Measurements from ENCODE around the gene RRAGD. TPM values are rescaled to one million over a fixed set of nuclear protein-coding genes. Genes with fewer than 3 reads are reported as not detected.
A peak's percentile ranks its signal among the peaks of the same experiment; 100 is the strongest.
"Not testable (repeated sequence)": the region's sequence is repeated elsewhere in the genome, so short reads cannot be mapped to it uniquely, and the experiment has no call there.

The RRAGD gene
- total RNA-seq, 2 donors from 2014 or later = 20.2 to 20.5 TPM

- no peak for DNase-seq (ENCODE audit: low spot score in 2 of 2)
- no peak overlapping the region for H3K27ac Mint-ChIP-seq
- no peaks in the 10 kb centered on the region for H3K36me3 Mint-ChIP-seq
- no peak for ATAC-seq
- no peaks in the 10 kb centered on the region for H3K9me3 Mint-ChIP-seq
Measured at GRCh38 chr6:89430201-89430962, 18.3 kb upstream of the RRAGD start.

DNA sequence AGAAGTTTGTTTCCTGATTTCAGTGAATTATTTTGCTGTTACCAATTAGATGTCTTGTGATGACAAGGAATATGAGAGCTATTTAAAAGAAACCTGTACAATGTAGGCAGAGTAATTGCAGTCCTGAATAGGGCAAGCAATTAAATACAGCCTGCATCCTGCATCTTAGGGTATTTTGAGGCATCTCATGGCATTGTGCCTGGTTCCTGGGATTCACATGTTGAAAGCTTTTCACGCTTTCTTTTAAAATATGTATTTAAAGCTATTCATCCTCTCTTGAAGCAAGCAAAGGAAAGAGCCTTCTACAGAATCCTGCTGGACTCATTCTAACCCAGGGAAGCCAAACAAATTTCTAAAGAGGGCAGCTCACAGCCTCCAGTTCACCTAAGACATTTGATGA is 4.7 kb upstream of the RRAGD start:
- Mint-ChIP-seq H3K27ac (no peak overlapping the region), H3K36me3 (no peaks in the 10 kb centered on the region), H3K9me3 (no peaks in the 10 kb centered on the region)
- DNase-seq (ENCODE audit: low spot score in 2 of 2) = no peak
- ATAC-seq = no peak

GRCh38 chr6:89415185-89415584 is 3.1 kb upstream of the RRAGD start:
- no peak for ATAC-seq
- no peaks in the 10 kb centered on the region for H3K9me3 Mint-ChIP-seq
- no peak overlapping the region for H3K27ac Mint-ChIP-seq
- H3K36me3 Mint-ChIP-seq = no peaks in the 10 kb centered on the region
- no peak for DNase-seq (ENCODE audit: low spot score in 2 of 2)

DNA sequence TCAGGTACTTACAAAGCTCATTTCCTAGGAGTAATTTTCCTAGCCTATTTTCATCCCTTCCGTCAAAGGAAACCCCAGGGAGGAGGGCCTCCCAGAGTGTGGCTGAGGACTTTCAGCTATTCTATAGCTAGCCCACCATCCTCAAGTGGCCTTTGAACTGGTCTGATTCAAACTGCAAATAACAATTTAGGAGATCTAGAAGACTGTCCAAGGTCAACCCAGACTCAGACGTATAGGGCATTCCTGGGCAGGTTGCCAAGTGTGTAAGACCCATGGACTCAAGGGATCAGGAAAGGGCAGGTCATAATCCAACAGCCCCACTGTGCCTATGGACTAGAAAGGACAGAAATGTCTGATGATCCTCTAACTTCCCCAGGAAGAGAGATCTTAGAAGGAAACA is 2.1 kb upstream of the RRAGD start:
- no peak for ATAC-seq
- no peak for DNase-seq (ENCODE audit: low spot score in 2 of 2)
- Mint-ChIP-seq H3K27ac (no peak overlapping the region), H3K36me3 (no peaks in the 10 kb centered on the region), H3K9me3 (no peaks in the 10 kb centered on the region)

DNA sequence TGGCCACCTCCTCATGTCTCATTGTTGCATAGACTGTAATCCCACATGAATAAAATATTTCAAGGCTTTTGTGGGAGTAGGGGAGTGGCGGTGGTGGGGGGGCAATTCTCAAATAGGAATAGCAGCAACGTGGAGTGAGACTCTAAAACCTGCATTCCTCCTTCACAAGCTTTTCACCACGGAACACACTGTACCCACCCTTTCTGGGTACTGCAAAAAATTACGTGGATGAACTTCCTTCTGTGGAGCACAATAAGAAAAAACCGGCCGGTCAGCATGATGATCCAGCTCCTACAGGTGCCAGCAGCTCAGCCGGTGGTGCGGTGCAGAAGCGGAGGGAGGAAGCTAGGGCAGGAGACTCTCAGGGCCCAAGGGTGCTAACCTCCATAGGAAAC is 930 bp upstream of the RRAGD start:
- no peaks in the 10 kb centered on the region for H3K9me3 Mint-ChIP-seq
- no peak for ATAC-seq
- peak overlapping the region in 1 of 2 donors; percentile 86 for H3K27ac Mint-ChIP-seq
- no peaks in the 10 kb centered on the region for H3K36me3 Mint-ChIP-seq
- DNase-seq (ENCODE audit: low spot score in 2 of 2) = no peak

GRCh38 chr6:89411145-89412070 is 665 bp downstream of the RRAGD start:
- no peaks in the 10 kb centered on the region for H3K36me3 Mint-ChIP-seq
- peak overlapping the region in 1 of 2 donors; percentile 54 for H3K27ac Mint-ChIP-seq
- ATAC-seq (peak; percentile 56 to 65), DNase-seq (ENCODE audit: low spot score in 2 of 2) (peak; percentile 41 to 65)
- no peaks in the 10 kb centered on the region for H3K9me3 Mint-ChIP-seq

DNA sequence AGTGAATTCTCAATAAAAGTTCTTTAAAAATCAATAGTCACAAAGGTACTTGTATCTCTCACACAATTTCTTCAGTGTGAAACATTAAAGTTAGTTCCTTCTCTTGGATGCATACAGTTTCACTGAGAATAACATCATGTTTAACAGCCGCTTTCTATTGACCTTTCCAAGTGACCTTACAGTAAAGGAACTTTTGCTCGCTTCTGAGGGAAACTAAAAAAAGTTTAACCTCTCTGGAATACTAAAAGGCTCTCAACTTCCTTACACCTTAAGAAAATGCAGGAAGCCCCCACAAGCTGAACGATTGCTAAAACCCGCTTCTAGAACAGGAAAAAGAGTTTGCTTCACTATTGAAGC is 1.3 kb downstream of the RRAGD start:
- DNase-seq (ENCODE audit: low spot score in 2 of 2) (no peak), ATAC-seq (no peak)
- H3K9me3 Mint-ChIP-seq = no peaks in the 10 kb centered on the region
- H3K36me3 Mint-ChIP-seq = no peaks in the 10 kb centered on the region
- H3K27ac Mint-ChIP-seq = peak overlapping the region in 1 of 2 donors; percentile 54

- peak overlapping the region in 1 of 2 donors; percentile 54 for H3K27ac Mint-ChIP-seq
- ATAC-seq (peak in 1 of 2 donors; percentile 23), DNase-seq (ENCODE audit: low spot score in 2 of 2) (no peak)
- H3K9me3 Mint-ChIP-seq = no peaks in the 10 kb centered on the region
- H3K36me3 Mint-ChIP-seq = no peaks in the 10 kb centered on the region
Measured at GRCh38 chr6:89410231-89410761, 1.8 kb downstream of the RRAGD start.

DNA sequence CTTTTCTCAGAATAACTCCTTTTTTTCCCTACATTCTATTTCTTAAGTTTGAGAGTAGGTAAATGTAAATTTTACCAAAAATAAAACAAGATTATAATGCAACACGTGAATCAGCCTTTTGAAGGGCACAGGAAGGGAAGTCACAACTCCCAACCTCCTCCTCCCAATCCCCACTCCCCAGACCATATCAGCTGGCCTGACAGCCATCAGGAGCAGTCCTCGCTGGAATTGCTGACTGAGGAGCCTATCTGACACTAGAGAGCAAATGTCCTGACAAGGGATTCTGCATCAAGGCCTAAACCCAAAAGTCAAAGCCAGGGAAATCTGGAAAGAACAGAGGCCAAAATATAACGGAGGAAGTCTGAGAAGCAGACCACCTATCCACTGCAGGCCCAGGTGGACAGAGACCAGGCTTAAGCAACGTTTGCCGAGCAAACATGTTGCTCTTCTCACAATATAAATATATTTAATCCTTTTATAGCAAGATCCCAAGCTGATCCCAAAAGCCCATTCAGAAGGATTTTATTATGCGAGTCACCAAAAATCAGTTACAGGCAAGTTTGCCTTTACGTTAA is 2.5 kb downstream of the RRAGD start:
- ATAC-seq (no peak), DNase-seq (ENCODE audit: low spot score in 2 of 2) (no peak)
- H3K27ac Mint-ChIP-seq = no peak overlapping the region
- no peaks in the 10 kb centered on the region for H3K9me3 Mint-ChIP-seq
- no peaks in the 10 kb centered on the region for H3K36me3 Mint-ChIP-seq

DNA sequence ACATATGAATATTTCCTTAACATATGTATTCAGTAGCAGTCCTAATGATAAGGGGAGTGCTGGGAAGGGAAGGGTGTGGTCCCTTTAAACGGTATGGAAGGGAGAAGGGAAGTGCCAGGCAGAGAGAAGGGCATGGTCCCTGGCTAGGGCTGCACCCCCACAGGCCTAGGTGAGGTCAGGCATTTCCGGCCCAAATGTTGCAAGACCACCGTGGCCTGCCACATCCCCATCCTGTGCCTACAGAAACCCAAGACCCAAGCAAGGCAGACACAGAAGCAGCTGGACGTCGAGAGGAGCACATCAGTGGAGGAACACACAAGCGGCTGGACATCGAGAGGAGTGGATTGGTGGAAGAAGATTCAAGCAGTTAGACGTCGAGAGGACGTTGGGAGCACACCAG is 5.9 kb downstream of the RRAGD start:
- DNase-seq (ENCODE audit: low spot score in 2 of 2) = no peak
- Mint-ChIP-seq H3K36me3 (no peaks in the 10 kb centered on the region), H3K27ac (no peak overlapping the region), H3K9me3 (no peaks in the 10 kb centered on the region)
- no peak for ATAC-seq

GRCh38 chr6:89404512-89404911 is 7.6 kb downstream of the RRAGD start:
- DNase-seq (ENCODE audit: low spot score in 2 of 2) (no peak), ATAC-seq (no peak)
- Mint-ChIP-seq H3K9me3 (no peaks in the 10 kb centered on the region), H3K27ac (no peak overlapping the region), H3K36me3 (no peaks in the 10 kb centered on the region)

DNA sequence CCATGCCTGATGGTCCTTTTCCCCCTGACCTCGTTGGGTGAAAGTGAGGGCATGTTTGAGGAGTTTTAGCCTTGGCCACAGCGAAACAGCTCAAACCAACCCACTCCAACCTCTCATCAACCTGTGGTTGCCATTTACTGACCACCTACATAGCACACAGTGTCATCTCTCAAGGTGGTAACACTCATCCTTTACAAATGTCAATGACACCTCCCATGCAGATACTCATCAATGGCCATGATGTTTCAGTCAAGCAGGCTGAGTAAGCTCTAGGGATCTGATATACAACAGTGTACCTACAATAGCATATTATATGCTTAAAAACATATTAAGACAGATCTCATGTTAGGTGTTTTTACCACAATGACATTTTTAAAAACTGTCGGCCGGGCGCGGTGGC is 9.3 kb downstream of the RRAGD start:
- Mint-ChIP-seq H3K9me3 (no peaks in the 10 kb centered on the region), H3K36me3 (no peaks in the 10 kb centered on the region), H3K27ac (no peak overlapping the region)
- DNase-seq (ENCODE audit: low spot score in 2 of 2) (no peak), ATAC-seq (peak in 1 of 2 donors; percentile 72)

DNA sequence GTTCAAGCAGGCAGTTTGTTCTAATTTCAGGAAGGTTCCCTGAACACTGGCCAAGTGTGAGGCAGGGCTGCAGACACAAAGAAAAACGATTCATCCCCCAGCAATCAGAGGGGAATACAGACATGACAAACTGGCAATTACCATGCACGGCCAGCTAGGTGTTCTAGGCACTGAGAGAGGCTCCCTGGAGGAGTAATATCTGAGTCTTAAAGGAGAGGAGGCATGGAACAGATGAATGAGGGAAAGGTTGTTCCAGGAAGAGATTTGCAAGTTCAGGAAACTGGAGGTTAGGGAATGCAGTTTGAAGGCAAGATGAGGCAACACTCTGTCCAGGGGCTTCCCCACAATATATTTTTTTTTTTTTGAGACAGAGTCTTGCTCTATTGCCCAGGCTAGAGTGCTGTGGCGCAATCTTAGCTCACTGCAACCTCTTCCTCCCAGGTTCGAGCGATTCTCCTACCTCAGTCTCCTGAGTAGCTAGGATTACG is 11.1 kb downstream of the RRAGD start:
- DNase-seq (ENCODE audit: low spot score in 2 of 2) = no peak
- ATAC-seq = no peak
- no peaks in the 10 kb centered on the region for H3K9me3 Mint-ChIP-seq
- no peak overlapping the region for H3K27ac Mint-ChIP-seq
- H3K36me3 Mint-ChIP-seq = no peaks in the 10 kb centered on the region

GRCh38 chr6:89400050-89400449 is 12.0 kb downstream of the RRAGD start:
- Mint-ChIP-seq H3K27ac (no peak overlapping the region), H3K36me3 (no peaks in the 10 kb centered on the region), H3K9me3 (no peaks in the 10 kb centered on the region)
- DNase-seq (ENCODE audit: low spot score in 2 of 2) = no peak
- ATAC-seq = no peak

DNA sequence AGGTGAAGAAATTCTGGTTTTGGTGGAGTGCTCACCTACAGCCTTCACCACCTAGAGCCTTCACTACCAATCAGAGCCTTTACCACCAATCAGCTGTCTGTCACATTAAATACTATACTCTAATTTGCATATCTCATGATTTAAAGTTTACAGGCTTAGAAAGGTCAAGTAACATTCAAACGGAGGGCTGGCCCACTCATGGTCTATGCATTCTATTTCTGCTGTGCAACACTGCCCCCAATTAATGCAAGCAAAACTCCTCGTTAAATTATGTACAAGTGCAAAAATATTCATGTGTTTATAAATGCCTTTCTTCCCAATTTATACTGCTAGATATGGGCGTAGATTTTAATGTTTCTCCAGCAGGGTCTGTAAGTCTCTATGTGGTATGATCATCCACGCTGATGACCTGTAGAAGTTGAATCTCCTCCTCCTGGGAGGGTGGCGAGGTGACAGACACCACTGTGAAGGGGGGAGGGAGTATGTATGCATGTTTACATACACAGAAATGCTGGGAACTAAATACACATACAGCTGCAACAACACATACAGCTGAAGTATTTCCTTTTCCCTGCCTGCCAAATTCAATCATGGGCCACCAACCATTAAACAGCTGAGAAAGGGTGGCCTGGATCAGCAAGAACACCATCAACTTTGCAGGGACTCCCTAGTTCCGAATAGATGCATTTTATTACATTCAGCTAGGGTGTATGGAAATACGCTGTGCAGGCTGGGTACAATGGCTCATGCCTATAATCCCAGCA is 13.1 kb downstream of the RRAGD start:
- DNase-seq (ENCODE audit: low spot score in 2 of 2) = no peak

DNA sequence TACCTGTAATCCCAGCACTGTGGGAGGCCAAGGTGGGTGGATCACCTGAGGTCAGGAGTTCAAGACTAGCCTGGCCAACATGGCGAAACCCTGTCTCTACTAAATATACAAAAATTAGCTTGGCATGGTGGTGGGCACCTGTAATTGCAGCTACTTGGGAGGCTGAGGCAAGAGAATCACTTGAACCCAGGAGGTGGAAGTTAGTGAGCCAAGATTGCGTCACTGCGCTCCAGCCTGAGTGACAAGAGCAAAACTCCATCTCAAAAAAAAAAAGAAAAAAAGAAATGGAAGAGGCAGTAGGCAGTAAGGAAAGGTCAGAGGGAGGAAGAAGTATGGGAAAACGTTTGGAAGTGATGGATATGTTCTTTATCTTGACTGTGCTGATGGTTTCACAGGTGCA is 14.2 kb downstream of the RRAGD start:
- not testable (repeated sequence) for DNase-seq (ENCODE audit: low spot score in 2 of 2); ATAC-seq; H3K27ac Mint-ChIP-seq
- Mint-ChIP-seq H3K9me3 (peaks cover 10 to 11% of the 10 kb centered on the region in 2 donors), H3K36me3 (peaks cover 12% of the 10 kb centered on the region in 2 donors)

More for the DNA sequence above, 13.1 kb downstream of the RRAGD start:
- Mint-ChIP-seq H3K27ac (no peak overlapping the region), H3K9me3 (peaks cover 0 to under 1% of the 10 kb centered on the region in 2 donors), H3K36me3 (peaks cover 1% of the 10 kb centered on the region in 2 donors)
- no peak for ATAC-seq
